ENCODE measurements around the gene MAP2K5. TPM values are rescaled to one million over a fixed set of nuclear protein-coding genes. Genes with fewer than 3 reads are reported as not detected.

The MAP2K5 gene
- total and polyA plus RNA-seq, 8 donors, result 1.8 to 94.6 (median 11.1) TPM

GRCh38 chr15:67708500-67708899, 166.0 kb downstream of the MAP2K5 start:
- 83 to 94% (median 90%) methylated on average over 4 of the region's 4 CpGs for WGBS, 5 donors

GRCh38 chr15:67715170-67715569, 172.7 kb downstream of the MAP2K5 start:
- peak in 1 of 2 donors; percentile 23 for DNase-seq

More at GRCh38 chr15:67708500-67708899, 166.0 kb downstream of the MAP2K5 start:
- no peaks in the 10 kb centered on the region for H3K27me3 ChIP-seq
- TF ChIP-seq POLR2A (IDR thresholded peaks at IDR 0.05) (no peak), EP300 (IDR thresholded peaks at IDR 0.05) (no peak), POLR2AphosphoS5 (IDR thresholded peaks at IDR 0.05) (no peak), CTCF (IDR thresholded peaks at IDR 0.05) (no peak)
- no peaks in the 10 kb centered on the region for H3K4me1 ChIP-seq
- no peak overlapping the region for H3K27ac ChIP-seq
- intact Hi-C loops (cut with DNase I; ENCODE audit: low total_unique reads), result no loop called here
- H3K36me3 ChIP-seq, result peaks cover 0 to 41% (median 14%) of the 10 kb centered on the region in 4 donors
- no peak overlapping the region for H3K4me3 ChIP-seq
- H3K9me3 ChIP-seq, result no peaks in the 10 kb centered on the region
- DNase-seq, result no peak

GRCh38 chr15:67716171-67716570, 173.7 kb downstream of the MAP2K5 start:
- Histone ChIP-seq H3K4me1 (peaks cover 0 to 11% (median 2%) of the 10 kb centered on the region in 4 donors), H3K27ac (no peak overlapping the region), H3K4me3 (no peak overlapping the region), H3K9me3 (no peaks in the 10 kb centered on the region), H3K36me3 (peaks cover 0 to 6% (median 2%) of the 10 kb centered on the region in 4 donors), H3K27me3 (no peaks in the 10 kb centered on the region)
- 93 to 99% (median 95%) methylated on average over 4 of the region's 4 CpGs for WGBS, 5 donors
- DNase-seq, result no peak
- TF ChIP-seq POLR2A (IDR thresholded peaks at IDR 0.05), result no peak
- TF ChIP-seq EP300 (IDR thresholded peaks at IDR 0.05), result no peak
- TF ChIP-seq POLR2AphosphoS5 (IDR thresholded peaks at IDR 0.05), result no peak
- no peak for TF ChIP-seq CTCF (IDR thresholded peaks at IDR 0.05)
- intact Hi-C loops (cut with DNase I; ENCODE audit: low total_unique reads), result no loop called here

More at GRCh38 chr15:67715170-67715569, 172.7 kb downstream of the MAP2K5 start:
- Histone ChIP-seq H3K36me3 (peaks cover 0 to 9% (median 3%) of the 10 kb centered on the region in 4 donors), H3K27ac (no peak overlapping the region), H3K4me3 (no peak overlapping the region), H3K9me3 (no peaks in the 10 kb centered on the region), H3K4me1 (peaks cover 0 to 11% (median 2%) of the 10 kb centered on the region in 4 donors), H3K27me3 (no peaks in the 10 kb centered on the region)
- WGBS, 5 donors, result 81 to 94% (median 90%) methylated on average over 2 of the region's 2 CpGs
- TF ChIP-seq CTCF (IDR thresholded peaks at IDR 0.05) (no peak), EP300 (IDR thresholded peaks at IDR 0.05) (no peak), POLR2A (IDR thresholded peaks at IDR 0.05) (no peak), POLR2AphosphoS5 (IDR thresholded peaks at IDR 0.05) (no peak)
- intact Hi-C loops (cut with DNase I; ENCODE audit: low total_unique reads), result no loop called here

- H3K4me3 ChIP-seq, result no peak overlapping the region
- WGBS, 5 donors, result 91 to 100% (median 98%) methylated on average over 1 of the region's 1 CpG
- H3K4me1 ChIP-seq, result peaks cover 0 to 11% (median 2%) of the 10 kb centered on the region in 4 donors
- no peaks in the 10 kb centered on the region for H3K36me3 ChIP-seq
- H3K9me3 ChIP-seq, result no peaks in the 10 kb centered on the region
- intact Hi-C loops (cut with DNase I; ENCODE audit: low total_unique reads), result no loop called here
- H3K27me3 ChIP-seq, result no peaks in the 10 kb centered on the region
- TF ChIP-seq POLR2AphosphoS5 (IDR thresholded peaks at IDR 0.05), result no peak
- no peak for TF ChIP-seq EP300 (IDR thresholded peaks at IDR 0.05)
- TF ChIP-seq POLR2A (IDR thresholded peaks at IDR 0.05), result no peak
- no peak for TF ChIP-seq CTCF (IDR thresholded peaks at IDR 0.05)
- DNase-seq, result no peak
- H3K27ac ChIP-seq, result no peak overlapping the region
Observed at GRCh38 chr15:67717776-67718175, 175.3 kb downstream of the MAP2K5 start.
